TTC549 (cell line): ENCODE results near the gene ERMAP.
A peak's percentile ranks its signal among the peaks of the same experiment; 100 is the strongest.
"Not testable (repeated sequence)": the region's sequence is repeated elsewhere in the genome, so short reads cannot be mapped to it uniquely, and the experiment has no call there.

Experiments used
- FAIRE-seq: peaks from 2 replicates; lab custom pipeline; 2012; peaks lifted over from hg19 to GRCh38; lab: Jason Lieb, UNC

The ERMAP gene

GRCh38 chr1:42845866-42846256 lies 28.9 kb downstream of the ERMAP start:
- no peak for FAIRE-seq

- peak; percentile 92 for FAIRE-seq
Measured at GRCh38 chr1:42846257-42847110, 29.6 kb downstream of the ERMAP start, which contains the start of gene ZNF691. Gene ZNF691 (plus strand): TSS chr1:42846613. CDS start chr1:42849659, 3,046 bp downstream.

DNA sequence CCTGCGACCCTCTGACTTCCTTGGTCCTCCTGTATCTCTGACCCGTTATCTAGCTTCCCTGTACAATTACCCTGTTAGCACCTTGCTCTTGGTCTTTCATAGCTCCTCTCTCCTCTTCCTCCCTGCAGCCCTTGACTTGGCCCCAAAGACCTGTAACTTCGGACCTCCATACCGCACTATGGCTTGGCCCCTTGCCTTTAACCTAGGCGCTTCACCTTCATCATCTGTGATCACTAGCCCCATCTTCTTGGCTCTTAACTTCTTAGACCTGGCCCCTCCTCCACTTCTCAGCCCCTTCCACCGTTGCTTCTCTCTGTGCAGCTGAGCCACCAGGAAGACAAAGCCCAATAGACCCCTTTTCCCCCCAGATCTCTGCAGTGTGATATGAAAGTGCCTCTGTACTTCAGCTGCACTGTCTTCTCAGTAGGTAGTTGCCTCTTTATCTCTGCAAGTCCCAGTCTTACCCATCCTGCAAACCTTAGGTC lies 30.2 kb downstream of the ERMAP start:
- no peak for FAIRE-seq

- FAIRE-seq = no peak
Measured at GRCh38 chr1:42847721-42848460, 31.0 kb downstream of the ERMAP start.

DNA sequence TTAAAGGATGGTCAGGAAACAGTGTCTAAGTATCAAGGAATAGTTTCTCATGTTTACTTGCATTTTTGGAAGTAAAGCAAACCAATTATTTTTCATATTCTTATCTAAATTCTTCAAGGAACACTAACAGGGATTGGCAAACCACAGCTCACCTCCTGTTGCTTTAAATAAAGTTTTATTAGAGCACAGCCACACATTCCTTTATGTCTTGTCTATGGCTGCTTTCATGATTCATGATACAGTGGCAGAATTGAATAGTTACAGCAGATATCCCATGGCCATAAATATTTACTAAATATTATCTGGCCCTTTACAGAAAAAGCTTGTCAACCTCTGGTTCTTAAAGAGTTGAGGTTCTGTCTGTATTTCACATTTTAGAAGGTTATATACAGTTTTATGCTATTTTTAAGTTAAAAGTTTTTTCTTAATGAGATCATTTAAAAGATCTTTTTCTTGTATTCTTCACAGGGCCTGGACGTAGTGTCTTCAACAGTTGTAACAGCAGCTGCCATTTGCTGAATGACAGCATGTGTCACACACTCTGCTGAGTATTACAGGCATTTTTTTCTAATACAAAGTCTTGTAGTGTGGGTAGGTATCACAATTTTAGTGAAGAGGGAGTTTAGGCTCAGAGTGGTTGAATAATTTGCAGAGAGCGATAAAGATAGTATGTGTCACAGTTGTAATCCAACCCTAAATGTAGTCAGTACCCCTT lies 32.1 kb downstream of the ERMAP start:
- FAIRE-seq = no peak

DNA sequence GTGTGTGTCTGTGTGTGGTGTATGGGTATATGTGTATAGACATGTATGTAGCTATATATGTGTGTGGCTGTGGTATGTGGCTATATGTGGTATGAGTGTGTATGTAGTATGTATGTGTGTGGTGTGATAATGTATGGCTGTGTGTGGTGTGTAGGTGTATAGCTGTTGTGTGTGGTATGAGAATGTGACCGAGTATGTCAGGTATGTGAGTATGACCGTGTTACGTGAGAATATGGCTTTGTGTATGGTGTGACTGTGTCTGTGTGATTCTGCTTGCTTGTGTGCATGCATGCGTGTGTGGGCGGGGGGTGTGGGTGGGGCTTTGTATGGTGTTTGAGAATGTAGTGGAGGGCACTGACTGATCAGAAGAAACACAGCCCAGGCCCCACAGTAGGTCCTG lies 33.0 kb downstream of the ERMAP start:
- FAIRE-seq = no peak

- FAIRE-seq = no peak
Measured at GRCh38 chr1:42851420-42851819, 34.5 kb downstream of the ERMAP start.

GRCh38 chr1:42851960-42852607 lies 35.2 kb downstream of the ERMAP start:
- FAIRE-seq = no peak

GRCh38 chr1:42852608-42852980 lies 35.7 kb downstream of the ERMAP start:
- no peak for FAIRE-seq

DNA sequence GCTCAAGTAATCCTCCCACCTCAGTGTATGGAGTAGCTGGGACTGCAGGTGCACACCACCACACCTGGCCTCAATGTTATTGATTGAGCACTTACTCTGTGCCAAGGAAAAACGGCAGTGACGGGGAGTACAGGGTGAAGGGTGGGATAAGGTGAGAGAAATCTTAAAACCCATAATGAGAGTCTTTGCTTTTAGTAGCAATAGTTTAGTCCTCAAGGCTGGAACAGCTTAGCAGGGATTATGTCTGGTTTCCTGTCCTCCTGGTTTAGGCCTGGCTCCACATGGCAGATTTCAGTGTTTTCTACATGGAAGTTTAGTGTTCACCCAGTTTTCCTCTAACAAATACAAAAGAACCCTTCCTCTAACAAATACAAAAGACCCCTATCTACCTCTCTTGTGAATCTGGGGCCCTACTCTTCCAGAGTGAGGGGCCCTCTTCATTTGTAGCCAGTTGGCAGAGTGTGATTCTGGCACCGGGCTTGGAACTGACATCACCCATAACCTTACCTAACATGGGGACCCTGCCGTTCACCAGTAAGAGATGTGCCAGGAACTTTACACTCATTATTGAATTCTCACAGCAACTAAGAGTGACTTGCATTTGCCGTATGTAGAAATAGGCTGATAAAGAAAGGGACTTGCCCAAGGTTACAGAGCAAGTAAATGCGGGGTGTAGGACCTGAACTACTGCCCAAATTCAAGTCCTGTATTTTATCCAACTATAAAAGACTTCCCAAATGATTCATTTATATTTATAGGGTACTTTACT lies 36.4 kb downstream of the ERMAP start:
- FAIRE-seq = no peak

DNA sequence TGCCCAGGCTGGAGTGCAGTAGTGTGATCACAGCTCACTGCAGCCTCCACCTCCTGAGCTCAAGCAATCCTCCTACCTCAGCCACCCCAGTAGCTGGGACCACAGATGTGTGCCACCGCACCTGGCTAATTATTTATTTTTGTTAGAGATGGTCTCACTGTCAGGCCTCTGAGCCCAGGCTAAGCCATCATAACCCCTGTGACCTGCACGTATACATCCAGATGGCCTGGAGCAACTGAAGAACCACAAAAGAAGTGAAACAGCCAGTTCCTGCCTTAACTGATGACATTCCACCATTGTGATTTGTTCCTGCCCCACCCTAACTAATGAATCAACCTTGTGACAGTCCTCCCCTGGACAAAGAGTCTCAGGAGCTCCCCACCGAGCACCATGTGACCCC lies 39.6 kb downstream of the ERMAP start:
- FAIRE-seq = not testable (repeated sequence)

GRCh38 chr1:42859366-42859765 lies 42.4 kb downstream of the ERMAP start:
- not testable (repeated sequence) for FAIRE-seq

GRCh38 chr1:42860339-42861013 lies 43.6 kb downstream of the ERMAP start:
- FAIRE-seq = no peak

DNA sequence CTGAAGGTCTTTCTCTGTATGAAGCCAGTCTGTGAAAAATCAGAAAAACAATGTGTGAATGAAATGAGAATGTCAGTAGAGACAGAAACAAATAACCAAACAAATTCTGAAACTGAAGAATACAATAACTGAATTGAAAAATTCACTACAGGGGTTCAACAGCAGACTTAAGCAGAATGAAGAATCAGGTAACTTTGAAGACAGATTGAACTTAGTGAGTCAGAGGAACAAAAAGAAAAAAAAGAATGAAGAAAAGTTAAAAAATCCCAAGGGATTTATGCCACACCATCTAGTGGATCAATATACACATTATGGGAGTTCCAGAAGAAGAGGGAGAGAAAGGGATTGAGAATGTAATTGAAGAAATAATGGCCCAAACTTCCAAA lies 44.1 kb downstream of the ERMAP start:
- FAIRE-seq = no peak

DNA sequence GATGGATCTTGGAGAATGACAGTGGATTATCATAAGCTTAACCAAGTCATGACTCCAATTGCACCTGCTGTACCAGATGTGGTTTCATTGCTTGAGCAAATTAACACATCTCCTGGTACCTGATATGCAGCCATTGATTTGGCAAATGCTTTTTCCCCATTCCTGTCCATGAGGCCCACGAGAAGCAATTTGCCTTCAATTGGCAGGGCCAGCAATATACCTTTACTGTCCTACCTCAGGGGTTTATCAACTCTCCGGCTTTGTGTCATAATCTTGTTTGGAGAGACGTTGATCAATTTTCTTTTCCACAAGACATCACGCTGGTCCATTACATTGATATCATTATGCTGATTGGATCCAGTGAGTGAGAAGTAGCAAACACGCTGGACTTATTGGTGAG lies 49.6 kb downstream of the ERMAP start:
- FAIRE-seq = no peak

GRCh38 chr1:42868466-42868865 lies 51.5 kb downstream of the ERMAP start:
- FAIRE-seq = not testable (repeated sequence)

- FAIRE-seq = not testable (repeated sequence)
Measured at GRCh38 chr1:42869254-42869653, 52.3 kb downstream of the ERMAP start.

DNA sequence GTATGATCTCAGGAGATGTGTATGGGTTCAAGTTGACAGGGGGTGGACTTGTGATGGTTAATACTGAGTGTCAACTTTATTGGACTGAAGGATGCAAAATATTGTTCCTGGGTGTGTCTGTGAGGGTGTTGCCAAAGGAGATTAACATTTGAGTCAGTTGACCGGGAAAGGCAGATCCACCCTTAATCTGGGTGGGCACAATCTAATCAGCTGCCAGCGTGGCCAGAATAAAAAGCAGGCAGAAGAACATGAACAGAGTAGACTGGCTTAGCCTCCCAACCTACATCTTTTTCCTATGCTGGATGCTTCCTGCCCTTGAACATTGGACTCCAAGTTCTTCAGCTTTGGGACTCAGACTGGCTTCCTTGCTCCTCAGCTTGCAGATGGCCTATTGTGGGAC lies 52.8 kb downstream of the ERMAP start:
- FAIRE-seq = not testable (repeated sequence)

DNA sequence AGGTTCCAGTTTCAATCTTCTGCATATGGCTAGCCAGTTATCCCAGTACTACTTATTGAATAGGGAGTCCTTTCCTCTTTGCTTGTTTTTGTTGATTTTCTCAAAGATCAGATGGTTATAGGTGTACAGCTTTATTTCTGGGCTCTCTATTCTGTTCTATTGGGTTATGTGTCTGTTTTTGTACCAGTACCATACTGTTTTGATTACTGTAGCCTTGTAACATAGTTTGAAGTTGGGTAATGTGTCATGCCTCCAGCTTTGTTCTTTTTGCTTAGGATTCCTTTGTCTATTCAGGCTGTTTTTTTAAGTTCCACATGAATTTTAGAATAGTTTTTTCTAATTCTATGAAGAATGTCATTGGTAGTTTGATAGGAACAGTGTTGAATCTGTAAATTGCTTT lies 56.2 kb downstream of the ERMAP start:
- FAIRE-seq = not testable (repeated sequence)

DNA sequence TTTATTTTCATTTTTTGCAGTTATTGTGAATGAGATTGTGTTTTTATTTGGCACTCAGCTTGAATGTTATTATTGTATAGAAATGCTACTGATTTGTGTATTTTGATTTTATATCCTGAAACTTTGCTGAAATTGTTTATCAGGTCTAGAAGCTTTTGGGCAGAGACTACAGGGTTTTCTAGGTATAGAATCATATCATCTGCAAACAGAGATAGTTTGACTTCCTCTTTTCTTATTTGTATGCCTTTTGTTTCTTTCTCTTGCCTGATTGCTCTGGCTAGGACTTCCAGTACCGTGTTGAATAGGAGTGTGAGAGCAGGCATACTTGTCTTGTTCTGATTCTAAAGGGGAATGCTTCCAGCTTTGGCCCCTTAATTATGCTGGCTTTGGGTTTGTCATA lies 56.7 kb downstream of the ERMAP start:
- no peak for FAIRE-seq

DNA sequence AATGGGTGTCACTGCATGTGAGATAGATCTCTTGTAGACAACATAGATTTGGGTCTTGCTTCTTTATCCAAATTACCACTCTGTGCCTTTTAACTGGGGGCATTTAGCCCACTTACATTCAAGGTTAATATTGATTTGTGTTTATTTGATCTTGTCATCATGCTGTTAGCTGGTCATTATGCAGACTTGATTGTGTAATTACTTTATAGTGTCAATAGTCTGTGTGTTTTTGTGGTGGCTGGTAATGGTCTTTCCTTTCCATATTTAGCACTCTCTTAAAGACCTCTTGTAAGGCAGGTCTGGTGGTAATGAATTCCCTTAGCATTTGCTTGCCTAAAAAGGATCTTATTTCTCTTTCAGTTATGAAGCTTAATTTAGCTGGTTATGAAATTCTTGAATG lies 59.1 kb downstream of the ERMAP start:
- FAIRE-seq = no peak
